GM19239 (cell line): Measurements from ENCODE around the gene CD22.
"Not testable (repeated sequence)": the region's sequence is repeated elsewhere in the genome, so short reads cannot be mapped to it uniquely, and the experiment has no call there.

Experiments
- DNase-seq: peaks from one replicate; pipeline ENCODE4 v3.0.0; 2011; ENCODE audit warnings: low spot score; ENCODE audit not compliant: insufficient read length
- FAIRE-seq: peaks from 2 replicates; lab custom pipeline; 2011; peaks lifted over from hg19 to GRCh38; lab: Jason Lieb, UNC

The CD22 gene

DNA sequence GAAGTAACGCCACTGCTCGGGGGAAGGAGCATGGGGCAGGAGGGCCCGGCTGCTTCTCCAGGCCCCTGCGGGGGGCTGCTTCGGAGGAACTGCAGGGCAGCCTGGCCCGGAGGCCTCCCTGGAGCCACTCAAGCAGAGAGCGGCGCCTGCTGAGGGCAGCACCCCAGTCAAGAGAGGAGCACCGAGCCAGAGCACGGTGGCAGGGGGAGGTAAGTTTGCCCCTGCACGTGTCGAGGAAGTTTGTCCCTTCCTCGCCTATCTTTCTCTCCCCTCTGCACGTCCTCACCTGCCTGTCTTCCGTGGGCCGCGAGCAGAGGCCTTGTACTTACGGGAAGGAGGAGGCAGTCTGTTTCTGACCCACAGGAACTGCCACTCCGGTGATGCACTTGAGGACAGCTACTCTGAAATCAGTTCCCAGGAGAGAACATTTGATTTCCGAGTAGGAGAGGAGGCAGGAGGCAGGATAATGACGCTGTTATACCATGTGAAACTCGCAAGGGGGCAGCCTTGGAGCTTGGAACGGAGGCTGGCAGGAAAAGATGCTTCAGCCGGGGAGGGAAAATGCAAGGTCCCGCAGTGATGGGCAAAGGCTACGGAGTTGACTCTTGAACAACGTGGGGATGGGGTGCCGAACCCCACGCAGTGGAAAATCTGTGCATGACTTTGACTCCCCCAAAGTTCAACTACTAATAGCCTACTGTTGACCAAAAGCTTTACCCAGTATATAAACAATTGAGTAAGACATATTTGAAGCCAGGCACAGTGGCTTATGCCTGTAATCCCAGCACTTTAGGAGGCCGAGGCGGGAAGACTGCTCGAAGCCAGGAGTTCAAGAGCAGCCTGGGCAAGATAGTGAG is 23.7 kb downstream of the CD22 start:
- peak; percentile 95 for FAIRE-seq
- DNase-seq: peak; percentile 70

DNA sequence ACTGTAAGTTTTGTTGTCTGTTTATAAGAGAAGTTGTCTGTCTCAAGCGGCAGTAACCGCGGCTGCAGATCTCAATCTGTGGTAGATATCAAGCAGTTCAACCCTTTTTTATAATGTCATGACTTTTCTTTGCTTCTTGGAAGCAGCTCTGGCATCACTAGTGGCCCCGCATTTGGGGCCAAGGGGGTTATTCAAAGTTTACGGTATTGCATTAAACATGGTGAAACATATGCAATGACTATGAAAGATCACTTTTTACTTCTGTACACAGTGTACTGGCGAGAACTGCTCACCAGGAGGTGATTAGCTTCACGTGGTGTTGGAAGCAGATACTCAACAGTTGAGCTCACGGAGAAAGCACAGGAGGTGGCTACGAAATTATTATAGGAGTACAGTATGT is 24.6 kb downstream of the CD22 start:
- FAIRE-seq: no peak
- DNase-seq: no peak

DNA sequence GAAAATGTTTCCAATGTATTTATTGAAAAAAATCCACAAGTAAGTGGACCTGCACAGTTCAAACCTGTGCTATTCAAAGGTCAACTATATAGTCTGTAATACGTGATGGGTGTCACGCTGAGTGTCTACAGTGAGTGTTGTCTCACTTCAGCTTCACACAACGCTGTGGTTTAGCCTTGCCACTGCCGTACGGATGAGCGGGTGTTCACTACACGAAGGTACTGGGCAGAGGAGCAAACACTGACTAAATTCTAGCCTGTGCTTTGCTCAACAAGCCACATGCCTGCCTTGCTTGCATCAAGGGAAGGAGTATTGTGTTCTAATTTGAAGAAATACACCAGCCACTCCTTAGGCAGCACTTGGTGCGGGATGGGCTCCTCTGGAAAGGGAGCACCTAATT is 25.9 kb downstream of the CD22 start:
- no peak for DNase-seq
- FAIRE-seq: no peak

DNA sequence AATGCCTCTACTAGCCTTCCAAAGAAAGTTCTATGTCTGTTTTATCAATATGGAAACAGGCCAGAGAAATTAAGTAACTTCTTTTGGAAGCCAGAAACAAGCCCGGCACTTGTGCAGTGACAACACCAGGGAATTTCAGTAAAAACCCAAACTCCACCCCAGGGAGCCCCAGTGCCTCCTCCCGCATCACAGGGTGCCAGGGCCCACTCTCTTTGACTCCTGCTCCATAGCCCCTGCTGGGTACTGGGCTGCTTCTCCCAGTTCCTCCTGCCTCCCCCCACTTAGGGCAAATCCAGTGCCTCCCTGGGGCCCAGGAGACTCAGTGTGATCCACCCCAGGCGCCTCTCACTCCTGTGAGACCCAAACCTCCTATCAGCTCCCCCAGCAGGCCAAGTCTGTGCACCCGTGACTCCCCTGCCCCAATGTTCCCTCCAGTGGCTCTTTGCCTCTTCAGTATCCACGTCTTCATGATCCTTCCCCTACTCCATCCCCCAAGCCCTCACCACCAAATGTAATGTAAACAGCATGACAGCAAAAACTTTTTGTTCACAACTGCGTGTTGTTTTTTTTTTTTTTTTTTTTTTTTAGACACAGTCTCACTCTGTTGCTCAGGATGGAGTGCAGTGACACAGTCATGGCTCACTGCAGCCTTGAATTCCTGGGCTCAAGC is 26.9 kb downstream of the CD22 start:
- DNase-seq (no peak), FAIRE-seq (no peak)

DNA sequence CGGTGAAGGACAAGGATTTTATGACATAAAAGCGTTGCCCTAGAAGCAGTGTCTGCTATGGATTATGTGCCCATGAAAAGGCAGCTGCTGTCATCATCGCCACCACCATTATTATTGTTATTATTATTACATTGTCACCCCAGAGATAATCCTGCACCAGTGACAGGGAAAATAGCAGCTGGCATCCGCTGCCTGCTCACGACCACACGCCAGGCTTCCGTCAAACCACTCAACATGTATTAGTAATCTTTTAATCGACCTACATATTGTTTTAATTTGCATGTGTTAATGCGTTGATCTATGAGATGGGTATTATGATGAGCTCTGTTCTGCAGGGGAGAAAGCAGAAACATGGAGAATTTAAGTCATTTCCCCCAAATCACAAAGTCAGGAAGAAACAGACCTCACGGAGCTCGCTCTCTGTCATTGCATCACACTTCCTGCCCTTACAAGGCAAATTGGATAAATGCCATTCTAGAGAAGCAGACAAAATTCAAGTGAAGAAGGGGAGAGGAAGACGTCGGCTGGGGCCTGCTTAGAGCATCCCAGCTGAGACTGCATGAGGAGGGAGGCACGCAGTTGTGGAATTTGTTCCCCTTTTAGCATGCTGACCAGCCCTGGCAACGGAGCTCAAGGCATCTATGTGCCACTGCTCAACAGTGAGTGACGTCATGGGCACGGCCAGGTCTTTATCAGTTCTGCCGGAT is 29.0 kb downstream of the CD22 start, which contains the start of gene FFAR3:
Gene FFAR3, plus strand, starts transcription at position 594 of the 707 bp plus-strand sequence. CDS start 431 bp downstream, outside the sequence.
- no peak for DNase-seq
- FAIRE-seq: no peak

DNA sequence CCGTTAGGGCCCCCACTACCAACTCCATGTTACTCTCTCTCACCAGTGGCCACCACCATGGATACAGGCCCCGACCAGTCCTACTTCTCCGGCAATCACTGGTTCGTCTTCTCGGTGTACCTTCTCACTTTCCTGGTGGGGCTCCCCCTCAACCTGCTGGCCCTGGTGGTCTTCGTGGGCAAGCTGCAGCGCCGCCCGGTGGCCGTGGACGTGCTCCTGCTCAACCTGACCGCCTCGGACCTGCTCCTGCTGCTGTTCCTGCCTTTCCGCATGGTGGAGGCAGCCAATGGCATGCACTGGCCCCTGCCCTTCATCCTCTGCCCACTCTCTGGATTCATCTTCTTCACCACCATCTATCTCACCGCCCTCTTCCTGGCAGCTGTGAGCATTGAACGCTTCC is 29.8 kb downstream of the CD22 start:
- DNase-seq, FAIRE-seq: not testable (repeated sequence)

DNA sequence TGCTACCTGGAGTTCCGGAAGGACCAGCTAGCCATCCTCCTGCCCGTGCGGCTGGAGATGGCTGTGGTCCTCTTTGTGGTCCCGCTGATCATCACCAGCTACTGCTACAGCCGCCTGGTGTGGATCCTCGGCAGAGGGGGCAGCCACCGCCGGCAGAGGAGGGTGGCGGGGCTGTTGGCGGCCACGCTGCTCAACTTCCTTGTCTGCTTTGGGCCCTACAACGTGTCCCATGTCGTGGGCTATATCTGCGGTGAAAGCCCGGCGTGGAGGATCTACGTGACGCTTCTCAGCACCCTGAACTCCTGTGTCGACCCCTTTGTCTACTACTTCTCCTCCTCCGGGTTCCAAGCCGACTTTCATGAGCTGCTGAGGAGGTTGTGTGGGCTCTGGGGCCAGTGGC is 30.4 kb downstream of the CD22 start:
- not testable (repeated sequence) for FAIRE-seq, DNase-seq

DNA sequence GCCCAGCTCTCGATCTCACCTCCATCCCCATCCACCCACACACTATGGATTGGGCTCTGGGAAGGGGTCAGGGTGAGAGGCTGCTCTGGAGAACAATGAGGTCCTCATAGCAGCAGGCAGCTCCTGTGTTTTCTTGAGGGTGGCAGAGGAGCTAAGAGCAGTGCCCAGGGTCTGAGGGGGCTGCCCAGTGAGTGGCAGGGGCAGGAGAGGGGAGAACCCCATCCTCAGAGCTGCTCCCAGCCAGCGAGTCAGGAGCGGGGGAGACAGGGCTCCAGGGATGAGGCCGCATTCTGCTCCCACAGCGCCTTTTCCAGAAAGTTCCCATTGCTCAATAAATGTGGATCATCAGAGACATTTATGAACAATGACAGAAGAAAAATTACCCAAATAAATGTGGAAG is 31.1 kb downstream of the CD22 start:
- not testable (repeated sequence) for DNase-seq, FAIRE-seq

DNA sequence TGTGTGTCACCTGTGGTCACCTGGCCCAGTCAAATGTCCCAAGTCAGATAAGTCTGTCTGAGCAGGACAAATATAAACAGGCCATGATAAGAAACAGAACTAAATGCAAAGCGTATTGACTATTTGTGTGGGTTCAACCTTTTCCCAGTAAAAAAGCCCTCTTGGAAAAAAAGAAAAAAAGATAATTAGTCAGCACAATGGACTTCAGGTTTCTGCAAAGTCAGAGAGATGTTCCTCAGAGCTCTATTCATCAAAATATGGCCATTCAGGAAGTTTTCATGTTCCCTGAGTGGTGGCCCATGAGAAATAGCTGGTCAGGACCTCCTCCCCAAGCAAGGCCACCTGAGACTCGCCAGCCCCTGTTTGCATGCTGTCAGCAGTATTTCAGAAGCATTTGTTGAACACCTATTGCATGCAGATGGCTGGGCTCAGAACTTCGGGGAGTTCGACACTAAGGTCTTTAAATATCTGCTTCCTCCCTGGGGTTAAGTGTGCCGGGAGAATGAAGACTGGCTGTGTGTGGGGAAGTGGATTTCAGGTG is 32.0 kb downstream of the CD22 start:
- FAIRE-seq (no peak), DNase-seq (no peak)

DNA sequence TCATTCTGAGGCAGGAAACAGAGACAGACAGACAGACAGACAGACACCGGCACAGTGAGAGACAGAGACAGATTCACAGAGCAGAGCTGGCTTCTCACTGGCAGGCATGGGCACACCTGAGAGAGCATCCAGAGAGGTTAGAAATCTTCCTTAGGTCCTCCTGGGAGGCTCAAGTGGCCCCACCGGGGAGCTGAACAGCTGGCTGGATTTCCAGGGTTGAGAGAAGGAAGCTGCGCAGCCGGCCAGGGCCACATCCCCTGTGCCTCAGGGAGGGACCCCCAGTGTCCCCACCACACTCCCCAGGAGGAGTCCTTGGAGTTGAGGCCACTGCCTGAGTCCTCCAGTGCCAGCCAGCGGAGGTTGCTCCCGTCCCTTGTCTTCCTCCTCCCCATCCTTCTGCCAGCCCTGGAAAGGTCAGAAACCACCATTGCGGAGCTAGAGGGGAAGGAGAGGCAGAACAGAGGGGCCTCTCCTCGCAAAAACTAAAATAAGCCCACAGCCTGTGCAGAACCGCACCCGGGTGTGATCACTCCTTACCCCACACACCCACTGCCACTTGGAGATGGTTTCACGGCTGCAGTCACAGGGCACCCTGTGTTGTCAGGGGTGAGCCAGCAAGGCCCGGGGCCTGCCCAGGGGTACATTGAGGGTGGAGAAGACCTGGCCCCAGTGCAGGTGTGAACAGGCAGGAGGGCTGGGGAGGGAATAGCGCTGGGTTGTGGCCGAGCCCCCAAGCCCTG is 33.4 kb downstream of the CD22 start:
- DNase-seq (no peak), FAIRE-seq (no peak)

DNA sequence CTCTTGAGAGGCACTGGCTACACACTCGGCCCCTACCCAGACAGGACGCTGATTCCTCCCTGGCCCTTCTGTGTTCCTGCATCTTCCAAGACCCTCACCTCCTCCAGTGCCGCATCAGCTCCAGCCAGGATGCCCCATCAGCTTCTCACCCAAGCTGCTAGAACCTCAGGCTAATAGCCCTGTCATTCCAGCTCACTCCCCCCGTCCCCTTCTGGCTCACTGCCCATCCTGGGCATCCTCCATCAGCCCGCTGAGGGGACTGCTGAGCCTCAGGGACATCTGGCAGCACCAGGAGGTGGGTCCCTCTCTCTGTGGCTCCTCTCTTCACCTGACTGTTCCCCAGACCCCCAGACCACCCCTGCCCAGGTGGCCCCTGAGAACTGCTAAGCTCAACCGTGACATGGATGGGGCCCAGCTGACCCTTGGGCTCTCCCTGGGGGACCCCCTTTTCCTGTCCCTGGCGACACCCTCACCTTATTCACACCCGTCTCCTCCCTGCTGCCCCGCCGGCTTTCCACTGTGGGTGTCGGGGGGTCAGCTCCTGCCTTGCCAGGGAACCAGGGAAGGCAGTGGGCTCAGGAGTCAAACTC is 34.1 kb downstream of the CD22 start:
- FAIRE-seq (no peak), DNase-seq (no peak)

DNA sequence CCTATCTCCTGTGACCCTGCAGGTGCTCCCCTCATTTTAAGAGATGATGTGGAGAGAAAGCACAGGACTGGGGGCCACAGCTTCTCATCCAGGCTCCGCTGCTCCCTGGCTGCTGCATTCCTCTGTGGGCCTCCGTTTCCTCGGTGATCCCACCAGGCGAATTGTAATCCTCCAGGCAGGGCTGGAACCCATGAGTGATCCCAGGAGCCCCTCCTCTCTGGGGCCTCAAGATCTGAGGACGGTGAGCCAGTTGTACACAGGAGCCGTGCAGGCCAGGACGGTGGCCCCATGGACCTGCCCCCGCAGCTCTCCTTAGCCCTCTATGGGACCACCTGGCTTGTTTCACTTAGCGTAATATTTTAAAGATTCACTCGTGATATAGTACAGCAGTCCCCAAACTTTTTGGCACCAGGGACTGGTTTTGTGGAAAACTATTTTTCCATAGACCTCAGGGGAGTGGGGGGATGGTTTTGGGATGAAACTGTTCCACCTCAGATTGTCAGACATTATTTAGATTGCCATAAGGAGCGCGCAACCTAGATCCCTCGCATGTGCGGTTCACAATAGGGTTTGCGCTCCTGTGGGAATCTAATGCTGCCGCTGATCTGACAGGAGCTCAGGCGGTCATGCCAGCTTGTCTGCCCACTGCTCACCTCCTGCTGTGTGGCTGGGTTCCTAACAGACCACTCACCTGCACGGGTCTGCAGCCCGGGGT is 34.9 kb downstream of the CD22 start:
- FAIRE-seq (no peak), DNase-seq (no peak)

DNA sequence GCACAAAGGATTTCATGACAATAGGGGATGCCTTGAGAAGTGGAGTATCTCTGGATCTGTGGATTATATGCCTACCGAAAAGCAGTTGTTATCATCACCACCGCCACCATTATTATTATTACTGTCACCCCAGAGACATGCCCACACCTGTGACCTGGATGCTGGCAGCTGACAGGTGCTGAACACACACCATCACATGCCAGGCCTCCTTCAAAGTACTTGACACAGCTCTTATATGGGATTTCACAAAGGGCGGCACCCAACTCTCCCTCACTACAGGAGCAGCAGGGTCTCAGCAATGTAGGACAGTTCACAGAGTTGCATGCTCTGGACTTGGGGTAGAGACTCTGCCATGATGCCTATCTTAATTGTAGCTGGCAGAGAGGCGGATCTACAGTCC is 36.3 kb downstream of the CD22 start:
- DNase-seq: no peak
- no peak for FAIRE-seq

DNA sequence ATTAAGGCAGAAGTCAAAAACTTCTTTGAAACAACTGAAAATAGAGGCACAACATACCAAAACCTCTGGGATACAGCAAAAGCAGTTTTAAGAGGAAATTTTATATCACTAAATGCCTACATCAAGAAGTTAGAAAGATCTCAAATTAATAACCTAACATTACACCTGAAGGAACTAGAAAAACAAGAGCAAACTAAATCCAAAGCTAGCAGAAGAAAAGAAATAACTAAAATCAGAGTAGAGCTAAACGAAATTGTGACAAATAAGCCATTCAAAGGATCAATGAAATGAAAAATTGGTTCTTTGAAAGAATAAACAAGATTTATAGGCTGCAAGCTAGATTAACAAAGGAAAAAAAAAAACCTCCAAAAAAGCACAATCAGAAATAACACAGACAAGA is 39.4 kb downstream of the CD22 start:
- FAIRE-seq (no peak), DNase-seq (no peak)

DNA sequence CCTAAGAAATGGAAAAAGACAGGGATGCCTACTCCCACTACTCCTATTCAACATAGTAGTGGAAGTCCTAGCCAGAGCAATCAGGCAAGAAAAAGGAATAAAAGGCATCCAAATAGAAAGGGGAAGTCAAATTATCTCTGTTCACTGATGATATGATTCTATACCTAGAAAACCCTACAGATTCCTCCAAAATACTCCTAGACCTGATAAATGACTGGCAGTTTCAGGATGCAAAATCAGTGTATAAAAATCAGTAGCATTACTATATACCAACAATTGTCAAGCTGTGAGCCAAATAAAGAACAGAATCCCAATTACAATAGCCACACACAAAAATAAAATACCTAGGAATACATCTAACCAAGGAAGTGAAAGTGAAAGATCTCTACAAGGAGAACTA is 40.5 kb downstream of the CD22 start:
- no peak for DNase-seq
- FAIRE-seq: no peak

DNA sequence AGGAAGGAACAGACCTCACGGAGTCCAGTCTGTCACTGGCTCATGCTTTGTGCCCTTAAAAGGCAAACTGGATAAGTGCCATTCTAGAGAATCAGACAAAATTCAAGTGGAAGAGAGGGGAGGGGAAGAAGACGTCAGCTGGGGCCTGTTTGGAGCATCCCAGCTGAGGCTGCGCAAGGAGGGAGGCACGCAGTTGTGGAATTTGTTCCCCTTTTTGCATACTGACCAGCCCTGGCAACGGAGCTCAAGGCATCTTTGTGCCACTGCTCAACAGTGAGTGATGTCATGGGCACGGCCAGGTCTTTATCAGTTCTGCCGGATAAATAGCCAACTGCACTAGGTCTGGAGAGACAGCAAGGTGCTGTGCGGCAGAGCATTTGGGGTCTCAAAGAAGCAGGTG is 41.7 kb downstream of the CD22 start, which contains the start of gene GPR42:
Gene GPR42, plus strand, starts transcription at position 347 of the 400 bp plus-strand sequence. CDS start 292 bp downstream, outside the sequence.
- no peak for FAIRE-seq
- no peak for DNase-seq

DNA sequence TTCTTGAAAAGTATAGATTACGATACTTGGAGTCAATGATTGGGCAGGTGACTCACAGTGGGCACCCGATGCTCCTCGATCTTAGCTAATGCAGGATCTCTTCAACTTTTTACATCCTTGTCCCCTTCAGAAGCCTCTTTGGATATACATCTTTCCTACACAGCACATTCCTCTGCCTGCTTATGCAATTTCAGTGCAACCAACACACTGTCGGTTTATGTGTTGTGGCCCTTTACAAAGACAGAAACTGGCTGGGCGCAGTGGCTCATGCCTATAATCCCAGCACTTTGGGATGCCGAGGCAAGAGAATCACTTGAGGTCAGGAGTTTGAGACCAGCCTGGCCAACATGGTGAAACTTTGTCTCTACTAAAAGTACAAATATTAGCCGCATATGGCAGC is 44.5 kb downstream of the CD22 start:
- FAIRE-seq (no peak), DNase-seq (no peak)

DNA sequence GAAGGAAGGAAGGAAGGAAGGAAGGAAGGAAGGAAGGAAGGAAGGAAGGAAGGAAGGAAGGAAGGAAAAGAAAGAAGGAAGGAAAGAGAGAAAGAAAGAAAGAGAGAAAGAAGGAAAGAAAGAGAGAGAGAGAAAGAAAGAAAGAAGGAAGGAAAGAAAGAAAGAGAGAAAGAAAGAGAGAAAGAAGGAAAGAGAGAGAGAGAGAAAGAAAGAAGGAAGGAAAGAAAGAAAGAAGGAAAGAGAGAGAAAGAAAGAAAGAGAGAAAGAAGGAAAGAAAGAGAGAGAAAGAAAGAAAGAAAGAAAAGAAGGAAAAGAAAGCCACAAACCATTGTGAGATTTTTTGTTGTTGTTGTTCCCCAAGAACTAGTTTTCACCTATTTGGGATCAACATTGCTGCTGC is 45.0 kb downstream of the CD22 start:
- DNase-seq, FAIRE-seq: not testable (repeated sequence)
